ENCODE results near the gene BCL6B. TPM values are rescaled to one million over a fixed set of nuclear protein-coding genes. Genes with fewer than 3 reads are reported as not detected.
"Not testable (repeated sequence)": the region's sequence is repeated elsewhere in the genome, so short reads cannot be mapped to it uniquely, and the experiment has no call there.

Gene BCL6B
- total and polyA plus RNA-seq, 8 donors, result 1.3 to 3.8 (median 2.3) TPM

DNA sequence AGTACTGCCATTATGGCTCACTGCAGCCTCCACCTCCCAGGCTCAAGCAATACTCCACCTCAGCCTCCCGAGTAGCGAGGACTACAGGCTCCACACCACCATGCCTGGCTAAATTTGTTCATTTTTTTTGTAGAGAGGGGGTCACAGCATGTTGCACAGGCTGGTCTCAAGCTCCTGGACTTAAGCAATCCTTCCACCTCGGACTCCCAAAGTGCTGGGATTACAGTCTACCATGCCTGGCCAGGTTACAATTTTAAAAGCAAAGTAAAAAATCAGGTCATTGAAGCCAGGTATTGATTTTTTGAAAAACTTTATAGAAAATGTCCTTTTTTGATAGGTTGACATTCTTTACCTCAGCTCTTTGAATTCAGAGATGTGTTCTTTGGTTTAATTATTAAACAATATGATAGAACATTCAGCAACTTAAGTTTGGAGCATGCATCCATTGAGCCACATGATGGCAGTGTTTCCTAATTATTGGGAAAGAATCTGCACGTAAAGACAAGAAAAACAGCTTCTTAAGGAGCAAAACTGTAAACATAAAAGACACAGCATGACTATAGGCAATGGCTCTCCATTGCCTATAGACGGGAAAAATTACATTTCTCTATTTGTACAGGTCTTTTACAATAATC, 22.8 kb downstream of the BCL6B start:
- Histone ChIP-seq H3K27me3 (peaks cover 0 to 4% (median 0%) of the 10 kb centered on the region in 4 donors), H3K36me3 (no peaks in the 10 kb centered on the region), H3K9me3 (no peaks in the 10 kb centered on the region), H3K4me1 (peaks cover 0 to 19% (median 15%) of the 10 kb centered on the region in 3 donors), H3K27ac (peak overlapping the region in 3 of 4 donors; percentile 40 to 90 (median 78)), H3K4me3 (peak overlapping the region in 3 of 4 donors; percentile 0 to 32 (median 5))
- ATAC-seq (peak; percentile 75 to 82 (median 80)), FAIRE-seq (peak; percentile 96), DNase-seq (peak in 2 of 6 donors; percentile 46 to 65)
- 4 to 5% methylated on average over 5 of the region's 5 CpGs for WGBS, 2 donors
- intact Hi-C loops (cut with DNase I), result loop anchor here in 1 of 3 donors (10.0 kb wide), 1 partner anchor 249 kb away; the partner anchor contains the start of gene YBX2
- peak; percentile 48 to 77 (median 58) for TF ChIP-seq CTCF (IDR thresholded peaks at IDR 0.05)

DNA sequence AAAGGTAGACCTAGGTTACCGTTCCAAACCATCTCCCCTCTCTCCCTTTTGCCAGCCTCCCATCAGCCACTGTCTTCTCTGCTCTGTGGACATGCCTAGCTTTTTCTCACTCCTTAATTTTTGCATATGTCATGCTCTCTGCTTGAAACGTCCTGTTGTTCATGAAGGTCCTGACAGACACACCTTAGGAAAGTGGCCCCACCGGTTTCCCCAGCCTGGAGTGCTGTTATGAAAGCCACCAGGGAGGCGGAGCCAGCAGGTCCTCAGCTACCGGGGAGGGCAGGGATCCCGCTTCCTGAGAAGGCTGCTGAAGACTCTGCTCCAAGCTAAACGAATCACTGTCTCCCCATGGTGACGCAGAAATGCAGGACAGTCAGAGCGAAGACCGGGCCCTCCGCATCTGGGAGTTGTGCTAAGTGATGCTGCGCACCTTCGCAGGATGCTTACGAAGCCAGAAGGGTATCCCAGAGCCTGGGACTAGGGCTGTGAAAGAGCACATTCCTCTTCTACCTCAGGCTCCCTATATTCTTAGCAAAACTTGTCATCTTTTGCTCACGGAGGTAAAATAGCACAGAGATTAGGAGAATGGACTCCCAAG, 23.4 kb downstream of the BCL6B start:
- WGBS, 2 donors, result 12 to 15% methylated on average over 15 of the region's 15 CpGs
- peak; percentile 81 to 91 (median 86) for DNase-seq
- peaks cover 0 to 19% (median 15%) of the 10 kb centered on the region in 3 donors for H3K4me1 ChIP-seq
- H3K36me3 ChIP-seq, result no peaks in the 10 kb centered on the region
- peak; percentile 84 to 87 (median 84) for ATAC-seq
- peak overlapping the region in 3 of 4 donors; percentile 40 to 90 (median 78) for H3K27ac ChIP-seq
- peak overlapping the region in 3 of 4 donors; percentile 0 to 32 (median 5) for H3K4me3 ChIP-seq
- intact Hi-C loops (cut with DNase I), result loop anchor here in 1 of 3 donors (10.0 kb wide), 1 partner anchor 249 kb away; the partner anchor contains the start of gene YBX2
- no peak for FAIRE-seq
- no peaks in the 10 kb centered on the region for H3K9me3 ChIP-seq
- H3K27me3 ChIP-seq, result peaks cover 0 to 4% (median 0%) of the 10 kb centered on the region in 4 donors
- no peak for TF ChIP-seq CTCF (IDR thresholded peaks at IDR 0.05)

DNA sequence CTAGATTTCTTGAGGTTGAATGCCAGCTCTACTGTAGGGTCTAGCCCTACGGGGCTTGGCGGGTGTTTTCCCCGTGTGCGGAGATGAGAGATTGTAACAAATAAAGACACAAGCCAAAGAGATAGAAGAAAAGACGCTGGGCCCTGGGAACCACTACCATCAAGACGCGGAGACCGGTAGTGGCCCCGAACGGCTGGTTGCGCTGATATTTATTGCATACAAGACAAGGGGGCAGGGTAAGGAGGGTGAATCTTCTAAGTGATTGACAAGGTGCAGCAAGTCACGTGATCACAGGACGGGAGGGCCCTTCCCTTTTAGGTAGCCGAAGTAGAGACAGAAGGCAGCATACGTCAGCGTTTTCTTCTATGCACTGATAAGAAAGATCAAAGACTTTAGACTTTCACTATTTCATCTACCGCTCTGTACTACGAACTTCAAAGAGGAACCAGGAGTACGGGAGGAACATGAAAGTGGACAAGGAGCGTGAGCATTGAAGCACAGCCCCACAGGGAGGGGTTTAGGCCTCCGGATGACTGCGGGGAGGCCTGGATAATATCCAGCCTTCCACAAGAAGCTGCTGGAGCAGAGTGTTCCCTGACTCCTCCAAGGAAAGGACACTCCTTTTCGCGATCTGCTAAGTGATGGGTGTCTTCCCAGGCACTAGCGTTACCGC, 24.0 kb downstream of the BCL6B start:
- H3K9me3 ChIP-seq, H3K27me3 ChIP-seq, FAIRE-seq, DNase-seq, H3K36me3 ChIP-seq: not testable (repeated sequence)
- WGBS, 2 donors, result 30 to 31% methylated on average over 26 of the region's 26 CpGs
- intact Hi-C loops (cut with DNase I), result loop anchor here in 1 of 3 donors (10.0 kb wide), 1 partner anchor 248 kb away; the partner anchor contains the start of gene YBX2
- peak overlapping the region in 1 of 4 donors; percentile 32 for H3K4me3 ChIP-seq
- peak overlapping the region in 2 of 4 donors; percentile 78 to 90 for H3K27ac ChIP-seq
- H3K4me1 ChIP-seq, result peaks cover 0 to 19% (median 15%) of the 10 kb centered on the region in 3 donors
- peak in 1 of 4 donors; percentile 3 for ATAC-seq

DNA sequence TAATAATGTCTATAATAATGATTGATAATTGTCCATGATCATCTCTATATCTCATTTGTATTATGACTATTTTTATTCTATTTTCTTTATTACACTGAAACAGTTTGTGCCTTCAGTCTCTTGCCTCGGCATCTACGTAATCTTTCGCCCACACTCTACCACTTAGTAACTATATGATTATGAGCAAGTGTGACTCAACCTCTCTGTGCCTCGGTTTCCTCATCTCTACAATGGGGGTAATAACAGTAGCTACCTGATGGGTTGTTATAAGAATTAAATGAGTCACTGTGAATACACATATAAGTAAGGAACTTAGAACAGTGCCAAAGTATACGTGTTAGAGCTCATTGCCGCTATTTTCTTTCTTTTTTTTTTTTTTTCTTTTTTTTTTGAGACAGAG, 24.7 kb downstream of the BCL6B start:
- intact Hi-C loops (cut with DNase I), result loop anchor here in 1 of 3 donors (10.0 kb wide), 1 partner anchor 247 kb away; the partner anchor contains the start of gene YBX2
- H3K4me3 ChIP-seq, result no peak overlapping the region
- no peak for ATAC-seq
- H3K27ac ChIP-seq, result no peak overlapping the region
- no peaks in the 10 kb centered on the region for H3K9me3 ChIP-seq
- peaks cover 0 to 4% (median 0%) of the 10 kb centered on the region in 4 donors for H3K27me3 ChIP-seq
- no peaks in the 10 kb centered on the region for H3K36me3 ChIP-seq
- no peak for TF ChIP-seq CTCF (IDR thresholded peaks at IDR 0.05)
- FAIRE-seq, result no peak
- 79 to 86% methylated on average over 6 of the region's 6 CpGs for WGBS, 2 donors
- peaks cover 0 to 19% (median 15%) of the 10 kb centered on the region in 3 donors for H3K4me1 ChIP-seq
- DNase-seq, result no peak

- Histone ChIP-seq H3K36me3 (no peaks in the 10 kb centered on the region), H3K27me3 (no peaks in the 10 kb centered on the region), H3K4me3 (no peak overlapping the region), H3K27ac (no peak overlapping the region), H3K4me1 (peaks cover 0 to 15% (median 15%) of the 10 kb centered on the region in 3 donors), H3K9me3 (no peaks in the 10 kb centered on the region)
- WGBS, 2 donors, result 69 to 75% methylated on average over 6 of the region's 6 CpGs
- intact Hi-C loops (cut with DNase I), result loop anchor here in 1 of 3 donors (10.0 kb wide), 1 partner anchor 246 kb away; the partner anchor contains the start of gene YBX2
- no peak for TF ChIP-seq CTCF (IDR thresholded peaks at IDR 0.05)
- DNase-seq (no peak), ATAC-seq (no peak), FAIRE-seq (no peak)
Measured at GRCh38 chr17:7048968-7049367, 26.1 kb downstream of the BCL6B start.

DNA sequence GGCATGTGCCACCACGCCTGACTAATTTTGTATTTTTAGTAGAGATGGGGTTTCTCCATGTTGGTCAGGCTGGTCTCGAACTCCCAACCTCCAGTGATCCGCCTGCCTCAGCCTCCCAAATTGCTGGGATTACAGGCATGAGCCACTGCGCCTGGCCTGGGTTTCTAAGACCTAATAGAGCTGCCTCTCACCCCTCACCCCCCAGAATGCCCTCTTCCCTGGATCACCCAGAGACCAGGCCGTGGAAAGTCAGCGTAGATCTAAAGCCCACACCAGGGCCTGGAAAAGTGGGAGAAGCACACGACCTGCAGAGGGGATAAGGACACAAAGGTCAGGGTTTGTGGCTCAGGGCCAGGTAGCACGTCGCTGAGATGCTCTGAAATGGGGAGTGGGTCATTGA, 27.7 kb downstream of the BCL6B start:
- H3K27ac ChIP-seq, H3K36me3 ChIP-seq, H3K9me3 ChIP-seq, ATAC-seq, DNase-seq, FAIRE-seq, H3K4me1 ChIP-seq, H3K4me3 ChIP-seq, H3K27me3 ChIP-seq: not testable (repeated sequence)
- intact Hi-C loops (cut with DNase I), result loop anchor here (5.0 to 10.0 kb wide), 2 partner anchors 87 to 124 kb away; partner anchors contain the start of gene ASGR1 (in 1 of the 3)
- WGBS, 2 donors, result 72 to 77% methylated on average over 8 to 9 of the region's 9 CpGs
